ENCODE measurements around the gene CDX1. TPM values are rescaled to one million over a fixed set of nuclear protein-coding genes. Genes with fewer than 3 reads are reported as not detected.

CDX1 gene
- total RNA-seq, 1 donor from 2014 or later: not detected

GRCh38 chr5:150149618-150150017, 17.0 kb upstream of the CDX1 start:
- H3K4me3 ChIP-seq: peak overlapping the region; percentile 69
- H3K4me1 ChIP-seq: peaks cover 43% of the 10 kb centered on the region
- intact Hi-C loops (cut with micrococcal nuclease): loop anchor here (10.0 kb wide), 1 partner anchor 205 kb away; the partner anchor contains the start of gene TCOF1

GRCh38 chr5:150152636-150153462, 13.7 kb upstream of the CDX1 start:
- Histone ChIP-seq H3K4me3 (peak overlapping the region; percentile 69), H3K36me3 (no peaks in the 10 kb centered on the region), H3K27ac (replicated peaks) (peak overlapping the region; percentile 89), H3K9me3 (replicated peaks) (no peaks in the 10 kb centered on the region), H3K4me1 (peaks cover 37% of the 10 kb centered on the region), H3K27me3 (ENCODE audit: low read depth) (no peaks in the 10 kb centered on the region)
- DNase-seq: no peak
- intact Hi-C loops (cut with micrococcal nuclease): loop anchor here (10.0 kb wide), 1 partner anchor 202 kb away; the partner anchor contains the start of gene TCOF1
- no peak for TF ChIP-seq CTCF (IDR thresholded peaks at IDR 0.05; ENCODE audit: borderline replicate concordance)

More at GRCh38 chr5:150149618-150150017, 17.0 kb upstream of the CDX1 start:
- Histone ChIP-seq H3K9me3 (replicated peaks) (no peaks in the 10 kb centered on the region), H3K27me3 (ENCODE audit: low read depth) (no peaks in the 10 kb centered on the region), H3K27ac (replicated peaks) (peak overlapping the region; percentile 89), H3K36me3 (no peaks in the 10 kb centered on the region)
- DNase-seq: no peak
- no peak for TF ChIP-seq CTCF (IDR thresholded peaks at IDR 0.05; ENCODE audit: borderline replicate concordance)

- intact Hi-C loops (cut with micrococcal nuclease): loop anchor here (10.0 kb wide), 1 partner anchor 201 kb away; the partner anchor contains the start of gene TCOF1
- peaks cover 37% of the 10 kb centered on the region for H3K4me1 ChIP-seq
- DNase-seq: no peak
Measured at GRCh38 chr5:150153483-150153882, 13.1 kb upstream of the CDX1 start.

GRCh38 chr5:150153957-150154617, 12.5 kb upstream of the CDX1 start:
- H3K9me3 ChIP-seq (replicated peaks): no peaks in the 10 kb centered on the region
- TF ChIP-seq CTCF (IDR thresholded peaks at IDR 0.05; ENCODE audit: borderline replicate concordance): no peak
- peaks cover 38% of the 10 kb centered on the region for H3K4me1 ChIP-seq
- peak overlapping the region; percentile 69 for H3K4me3 ChIP-seq
- H3K36me3 ChIP-seq: no peaks in the 10 kb centered on the region
- peak overlapping the region; percentile 89 for H3K27ac ChIP-seq (replicated peaks)
- intact Hi-C loops (cut with micrococcal nuclease): loop anchor here (10.0 kb wide), 1 partner anchor 201 kb away; the partner anchor contains the start of gene TCOF1
- DNase-seq: no peak
- H3K27me3 ChIP-seq (ENCODE audit: low read depth): no peaks in the 10 kb centered on the region

More at GRCh38 chr5:150153483-150153882, 13.1 kb upstream of the CDX1 start:
- H3K4me3 ChIP-seq: peak overlapping the region; percentile 69
- peak overlapping the region; percentile 89 for H3K27ac ChIP-seq (replicated peaks)
- no peak for TF ChIP-seq CTCF (IDR thresholded peaks at IDR 0.05; ENCODE audit: borderline replicate concordance)
- H3K36me3 ChIP-seq: no peaks in the 10 kb centered on the region
- no peaks in the 10 kb centered on the region for H3K9me3 ChIP-seq (replicated peaks)
- no peaks in the 10 kb centered on the region for H3K27me3 ChIP-seq (ENCODE audit: low read depth)

- H3K27ac ChIP-seq (replicated peaks): peak overlapping the region; percentile 89
- peak overlapping the region; percentile 69 for H3K4me3 ChIP-seq
- no peaks in the 10 kb centered on the region for H3K9me3 ChIP-seq (replicated peaks)
- no peaks in the 10 kb centered on the region for H3K36me3 ChIP-seq
- H3K4me1 ChIP-seq: peaks cover 38% of the 10 kb centered on the region
- intact Hi-C loops (cut with micrococcal nuclease): loop anchor here (10.0 kb wide), 1 partner anchor 200 kb away; the partner anchor contains the start of gene TCOF1
- H3K27me3 ChIP-seq (ENCODE audit: low read depth): no peaks in the 10 kb centered on the region
- TF ChIP-seq CTCF (IDR thresholded peaks at IDR 0.05; ENCODE audit: borderline replicate concordance): no peak
- DNase-seq: no peak
Measured at GRCh38 chr5:150154618-150155128, 11.9 kb upstream of the CDX1 start.
